Measurements from ENCODE around the gene NSG1. TPM values are rescaled to one million over a fixed set of nuclear protein-coding genes. Genes with fewer than 3 reads are reported as not detected.
A peak's percentile ranks its signal among the peaks of the same experiment; 100 is the strongest.

The NSG1 gene
- total RNA-seq, 2 experiments from 2014 or later: 5.6 to 6.6 TPM

GRCh38 chr4:4388311-4388790 is 1.4 kb downstream of the NSG1 start:
- H3K27me3 Mint-ChIP-seq: peaks cover 11% of the 10 kb centered on the region
- H3K27ac Mint-ChIP-seq: no peak overlapping the region
- no peaks in the 10 kb centered on the region for H3K36me3 Mint-ChIP-seq (ENCODE audit: low read depth)
- intact Hi-C loops (cut with micrococcal nuclease): no loop called here
- CTCF ChIA-PET: no interaction called here
- TF ChIP-seq CTCF (IDR thresholded peaks at IDR 0.05): no peak
- DNase-seq: no peak
- peak overlapping the region; percentile 60 for H3K4me3 Mint-ChIP-seq
- POLR2A ChIA-PET: no interaction called here
- H3K9me3 Mint-ChIP-seq: no peaks in the 10 kb centered on the region
- peaks cover 12% of the 10 kb centered on the region for H3K4me1 Mint-ChIP-seq (ENCODE audit: low read depth)
- no peak for ATAC-seq

GRCh38 chr4:4388836-4389575 is 2.1 kb downstream of the NSG1 start:
- ATAC-seq: no peak

GRCh38 chr4:4390046-4390445 is 3.1 kb downstream of the NSG1 start:
- ATAC-seq: no peak
- DNase-seq: no peak
- H3K27ac Mint-ChIP-seq: no peak overlapping the region
- no peak overlapping the region for H3K4me3 Mint-ChIP-seq
- ChIA-PET CTCF (no interaction called here), POLR2A (no interaction called here)
- intact Hi-C loops (cut with micrococcal nuclease): no loop called here
- no peaks in the 10 kb centered on the region for H3K36me3 Mint-ChIP-seq (ENCODE audit: low read depth)
- peaks cover 12% of the 10 kb centered on the region for H3K4me1 Mint-ChIP-seq (ENCODE audit: low read depth)
- peaks cover 1% of the 10 kb centered on the region for H3K27me3 Mint-ChIP-seq
- no peaks in the 10 kb centered on the region for H3K9me3 Mint-ChIP-seq
- TF ChIP-seq CTCF (IDR thresholded peaks at IDR 0.05): no peak

More at GRCh38 chr4:4388836-4389575, 2.1 kb downstream of the NSG1 start:
- no peaks in the 10 kb centered on the region for H3K9me3 Mint-ChIP-seq
- peaks cover 12% of the 10 kb centered on the region for H3K4me1 Mint-ChIP-seq (ENCODE audit: low read depth)
- intact Hi-C loops (cut with micrococcal nuclease): no loop called here
- no peak for DNase-seq
- H3K4me3 Mint-ChIP-seq: no peak overlapping the region
- no peak for TF ChIP-seq CTCF (IDR thresholded peaks at IDR 0.05)
- H3K36me3 Mint-ChIP-seq (ENCODE audit: low read depth): no peaks in the 10 kb centered on the region
- ChIA-PET CTCF (no interaction called here), POLR2A (no interaction called here)
- no peak overlapping the region for H3K27ac Mint-ChIP-seq
- peaks cover 10% of the 10 kb centered on the region for H3K27me3 Mint-ChIP-seq

- DNase-seq (no peak), ATAC-seq (no peak)
- intact Hi-C loops (cut with micrococcal nuclease): no loop called here
- ChIA-PET CTCF (interaction anchor here (1.3 kb wide), 1 partner anchor 40 kb away, joined by 4 read pairs; no protein-coding TSS in a partner anchor), POLR2A (no interaction called here)
- no peaks in the 10 kb centered on the region for H3K36me3 Mint-ChIP-seq (ENCODE audit: low read depth)
- H3K4me1 Mint-ChIP-seq (ENCODE audit: low read depth): peaks cover 9% of the 10 kb centered on the region
- no peaks in the 10 kb centered on the region for H3K27me3 Mint-ChIP-seq
- no peaks in the 10 kb centered on the region for H3K9me3 Mint-ChIP-seq
- no peak overlapping the region for H3K4me3 Mint-ChIP-seq
- no peak for TF ChIP-seq CTCF (IDR thresholded peaks at IDR 0.05)
- H3K27ac Mint-ChIP-seq: no peak overlapping the region
These were observed 3.8 kb downstream of the NSG1 start for GRCh38 chr4:4390515-4391240.

GRCh38 chr4:4391866-4392265 is 5.0 kb downstream of the NSG1 start:
- no peak for ATAC-seq
- H3K4me3 Mint-ChIP-seq: no peak overlapping the region
- no peak for DNase-seq
- no peaks in the 10 kb centered on the region for H3K27me3 Mint-ChIP-seq
- H3K9me3 Mint-ChIP-seq: no peaks in the 10 kb centered on the region
- H3K27ac Mint-ChIP-seq: no peak overlapping the region
- POLR2A ChIA-PET: no interaction called here
- CTCF ChIA-PET: interaction anchor here (1.3 kb wide), 1 partner anchor 39 kb away, joined by 4 read pairs; no protein-coding TSS in a partner anchor
- no peak for TF ChIP-seq CTCF (IDR thresholded peaks at IDR 0.05)
- H3K4me1 Mint-ChIP-seq (ENCODE audit: low read depth): peaks cover 13% of the 10 kb centered on the region
- intact Hi-C loops (cut with micrococcal nuclease): no loop called here
- no peaks in the 10 kb centered on the region for H3K36me3 Mint-ChIP-seq (ENCODE audit: low read depth)

Measured in activated CD8-positive, alpha-beta T cell treated with anti-CD3 and anti-CD28 coated beads for 36 hours (primary cell).